HL-60 (cell line): ENCODE measurements around the gene NBPF1.

ENCODE experiments used
- POLR2AphosphoS5 ChIP-seq: IDR thresholded peaks from 2 replicates; pipeline ENCODE4 v1.6.1; 2012; ENCODE audit warnings: low read depth
- REST ChIP-seq: IDR thresholded peaks from 2 replicates; pipeline ENCODE4 v1.6.1; 2012; ENCODE audit warnings: low read depth; ENCODE audit not compliant: insufficient replicate concordance
- TF ChIP-seq, protein P1 (sequence below): IDR thresholded peaks from one replicate; pipeline ENCODE4 v1.5.1; 2011; ENCODE audit warnings: low read length, control low read depth, inconsistent platforms; ENCODE audit not compliant: insufficient read depth

DNA sequence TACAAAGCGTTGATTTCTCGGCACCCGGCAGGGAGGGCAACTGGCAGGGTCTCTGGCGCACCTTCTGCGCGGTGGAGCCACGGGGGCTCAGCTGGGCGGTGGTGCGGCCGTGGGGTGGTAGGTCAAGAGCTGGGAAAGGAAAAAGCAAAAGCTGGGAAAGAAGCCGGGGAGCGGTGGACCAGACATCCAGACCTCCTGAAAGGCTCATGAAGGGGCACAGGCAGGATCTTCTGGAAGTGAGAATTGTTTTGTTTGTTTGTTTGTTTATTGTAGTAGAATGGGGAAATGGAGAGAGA is 92.1 kb downstream of the NBPF1 start:
- TF ChIP-seq REST (no peak), POLR2AphosphoS5 (no peak)
- TF ChIP-seq, protein P1, sequence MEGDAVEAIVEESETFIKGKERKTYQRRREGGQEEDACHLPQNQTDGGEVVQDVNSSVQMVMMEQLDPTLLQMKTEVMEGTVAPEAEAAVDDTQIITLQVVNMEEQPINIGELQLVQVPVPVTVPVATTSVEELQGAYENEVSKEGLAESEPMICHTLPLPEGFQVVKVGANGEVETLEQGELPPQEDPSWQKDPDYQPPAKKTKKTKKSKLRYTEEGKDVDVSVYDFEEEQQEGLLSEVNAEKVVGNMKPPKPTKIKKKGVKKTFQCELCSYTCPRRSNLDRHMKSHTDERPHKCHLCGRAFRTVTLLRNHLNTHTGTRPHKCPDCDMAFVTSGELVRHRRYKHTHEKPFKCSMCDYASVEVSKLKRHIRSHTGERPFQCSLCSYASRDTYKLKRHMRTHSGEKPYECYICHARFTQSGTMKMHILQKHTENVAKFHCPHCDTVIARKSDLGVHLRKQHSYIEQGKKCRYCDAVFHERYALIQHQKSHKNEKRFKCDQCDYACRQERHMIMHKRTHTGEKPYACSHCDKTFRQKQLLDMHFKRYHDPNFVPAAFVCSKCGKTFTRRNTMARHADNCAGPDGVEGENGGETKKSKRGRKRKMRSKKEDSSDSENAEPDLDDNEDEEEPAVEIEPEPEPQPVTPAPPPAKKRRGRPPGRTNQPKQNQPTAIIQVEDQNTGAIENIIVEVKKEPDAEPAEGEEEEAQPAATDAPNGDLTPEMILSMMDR: no peak
